Measurements from ENCODE around the gene TSPYL1.
"Not testable (repeated sequence)": the region's sequence is repeated elsewhere in the genome, so short reads cannot be mapped to it uniquely, and the experiment has no call there.

The TSPYL1 gene

GRCh38 chr6:116284984-116285383, 5.3 kb upstream of the TSPYL1 start:
- not testable (repeated sequence) for H4K12ac ChIP-seq (ENCODE audit: low read depth, low read length); H2AFZ ChIP-seq (ENCODE audit: insufficient read depth, low read length, poor library complexity); H2AK5ac ChIP-seq (ENCODE audit: low read length); H3K23ac ChIP-seq (ENCODE audit: low read length); H3K4me1 ChIP-seq (ENCODE audit: control insufficient read depth in 1 of 2, insufficient read depth in 2 of 2, low read length in 2 of 2); H3K9me3 ChIP-seq (ENCODE audit: insufficient read depth, low read depth, low read length); H3K27ac ChIP-seq (ENCODE audit: low read depth, low read length); H3K4me2 ChIP-seq (ENCODE audit: low read length); H3K79me2 ChIP-seq (ENCODE audit: control insufficient read depth, insufficient read depth, low read length, poor library complexity); DNase-seq; H3K18ac ChIP-seq (ENCODE audit: low read length); H4K91ac ChIP-seq (ENCODE audit: low read depth, low read length); H2BK5ac ChIP-seq (ENCODE audit: low read depth, low read length, poor library complexity); H3K4me3 ChIP-seq (ENCODE audit: low read depth, low read length); H3K4ac ChIP-seq (ENCODE audit: low read depth, low read length); H3K14ac ChIP-seq (ENCODE audit: low read length); H2BK120ac ChIP-seq (ENCODE audit: insufficient read depth, low read length, poor library complexity); H3K36me3 ChIP-seq (ENCODE audit: control insufficient read depth in 1 of 2, insufficient read depth in 2 of 2, low read length in 2 of 2); H4K8ac ChIP-seq (ENCODE audit: low read depth, low read length); H3K9ac ChIP-seq (ENCODE audit: low read length); H2BK12ac ChIP-seq (ENCODE audit: low read length); H3K79me1 ChIP-seq (ENCODE audit: low read length); H3K27me3 ChIP-seq (ENCODE audit: insufficient read depth, low read length)
- no CpG with 5 or more reads among the region's 4 CpGs for WGBS (ENCODE audit: extremely low coverage, insufficient coverage, insufficient read length)

GRCh38 chr6:116283191-116283590, 3.5 kb upstream of the TSPYL1 start:
- H4K91ac ChIP-seq (ENCODE audit: low read depth, low read length) = no peak overlapping the region
- no peak for DNase-seq
- peaks cover 7% of the 10 kb centered on the region in 2 experiments for H3K4me1 ChIP-seq (ENCODE audit: control insufficient read depth in 1 of 2, insufficient read depth in 2 of 2, low read length in 2 of 2)
- no CpG with 5 or more reads among the region's 1 CpG for WGBS (ENCODE audit: extremely low coverage, insufficient coverage, insufficient read length)
- H3K18ac ChIP-seq (ENCODE audit: low read length) = no peak overlapping the region
- H4K8ac ChIP-seq (ENCODE audit: low read depth, low read length) = no peak overlapping the region
- H3K27me3 ChIP-seq (ENCODE audit: insufficient read depth, low read length) = no peaks in the 10 kb centered on the region
- H3K4me3 ChIP-seq (ENCODE audit: low read depth, low read length) = no peak overlapping the region
- no peak overlapping the region for H2BK5ac ChIP-seq (ENCODE audit: low read depth, low read length, poor library complexity)
- H4K12ac ChIP-seq (ENCODE audit: low read depth, low read length) = no peak overlapping the region
- H3K27ac ChIP-seq (ENCODE audit: low read depth, low read length) = no peak overlapping the region
- no peak overlapping the region for H3K14ac ChIP-seq (ENCODE audit: low read length)
- peaks cover 0 to 3% of the 10 kb centered on the region in 2 experiments for H3K36me3 ChIP-seq (ENCODE audit: control insufficient read depth in 1 of 2, insufficient read depth in 2 of 2, low read length in 2 of 2)
- no peak overlapping the region for H2AFZ ChIP-seq (ENCODE audit: insufficient read depth, low read length, poor library complexity)
- peaks cover 7% of the 10 kb centered on the region for H3K79me1 ChIP-seq (ENCODE audit: low read length)
- H3K79me2 ChIP-seq (ENCODE audit: control insufficient read depth, insufficient read depth, low read length, poor library complexity) = peaks cover 14% of the 10 kb centered on the region
- no peak overlapping the region for H3K4ac ChIP-seq (ENCODE audit: low read depth, low read length)
- no peak overlapping the region for H3K4me2 ChIP-seq (ENCODE audit: low read length)
- H2BK120ac ChIP-seq (ENCODE audit: insufficient read depth, low read length, poor library complexity) = no peak overlapping the region
- no peak overlapping the region for H2BK12ac ChIP-seq (ENCODE audit: low read length)
- no peak overlapping the region for H2AK5ac ChIP-seq (ENCODE audit: low read length)
- H3K9me3 ChIP-seq (ENCODE audit: insufficient read depth, low read depth, low read length) = no peaks in the 10 kb centered on the region
- H3K9ac ChIP-seq (ENCODE audit: low read length) = no peak overlapping the region
- no peak overlapping the region for H3K23ac ChIP-seq (ENCODE audit: low read length)

GRCh38 chr6:116282698-116283097, 3.0 kb upstream of the TSPYL1 start:
- Histone ChIP-seq H2AFZ (ENCODE audit: insufficient read depth, low read length, poor library complexity) (no peak overlapping the region), H2BK12ac (ENCODE audit: low read length) (no peak overlapping the region), H3K18ac (ENCODE audit: low read length) (no peak overlapping the region), H3K27ac (ENCODE audit: low read depth, low read length) (no peak overlapping the region), H3K79me2 (ENCODE audit: control insufficient read depth, insufficient read depth, low read length, poor library complexity) (peaks cover 14% of the 10 kb centered on the region), H3K79me1 (ENCODE audit: low read length) (peaks cover 7% of the 10 kb centered on the region), H3K36me3 (ENCODE audit: control insufficient read depth in 1 of 2, insufficient read depth in 2 of 2, low read length in 2 of 2) (peaks cover 0 to 7% of the 10 kb centered on the region in 2 experiments), H3K4me3 (ENCODE audit: low read depth, low read length) (no peak overlapping the region), H4K12ac (ENCODE audit: low read depth, low read length) (no peak overlapping the region), H3K23ac (ENCODE audit: low read length) (no peak overlapping the region), H2BK120ac (ENCODE audit: insufficient read depth, low read length, poor library complexity) (no peak overlapping the region), H3K4me2 (ENCODE audit: low read length) (no peak overlapping the region), H4K91ac (ENCODE audit: low read depth, low read length) (no peak overlapping the region), H2AK5ac (ENCODE audit: low read length) (no peak overlapping the region), H4K8ac (ENCODE audit: low read depth, low read length) (no peak overlapping the region), H3K9me3 (ENCODE audit: insufficient read depth, low read depth, low read length) (no peaks in the 10 kb centered on the region), H3K27me3 (ENCODE audit: insufficient read depth, low read length) (no peaks in the 10 kb centered on the region), H2BK5ac (ENCODE audit: low read depth, low read length, poor library complexity) (no peak overlapping the region), H3K4ac (ENCODE audit: low read depth, low read length) (no peak overlapping the region), H3K9ac (ENCODE audit: low read length) (no peak overlapping the region), H3K14ac (ENCODE audit: low read length) (no peak overlapping the region), H3K4me1 (ENCODE audit: control insufficient read depth in 1 of 2, insufficient read depth in 2 of 2, low read length in 2 of 2) (peaks cover 12% of the 10 kb centered on the region in 2 experiments)
- no peak for DNase-seq
- WGBS (ENCODE audit: extremely low coverage, insufficient coverage, insufficient read length) = no CpG with 5 or more reads among the region's 2 CpGs

- no peak overlapping the region for H2AK5ac ChIP-seq (ENCODE audit: low read length)
- no peak overlapping the region for H4K91ac ChIP-seq (ENCODE audit: low read depth, low read length)
- H3K79me2 ChIP-seq (ENCODE audit: control insufficient read depth, insufficient read depth, low read length, poor library complexity) = peaks cover 15% of the 10 kb centered on the region
- H2BK12ac ChIP-seq (ENCODE audit: low read length) = no peak overlapping the region
- no peak overlapping the region for H3K4me3 ChIP-seq (ENCODE audit: low read depth, low read length)
- no peak overlapping the region for H3K9ac ChIP-seq (ENCODE audit: low read length)
- no peak overlapping the region for H2BK120ac ChIP-seq (ENCODE audit: insufficient read depth, low read length, poor library complexity)
- H3K4me2 ChIP-seq (ENCODE audit: low read length) = no peak overlapping the region
- no peak overlapping the region for H3K23ac ChIP-seq (ENCODE audit: low read length)
- H4K8ac ChIP-seq (ENCODE audit: low read depth, low read length) = no peak overlapping the region
- no peak overlapping the region for H3K4ac ChIP-seq (ENCODE audit: low read depth, low read length)
- H3K18ac ChIP-seq (ENCODE audit: low read length) = no peak overlapping the region
- no peak overlapping the region for H2BK5ac ChIP-seq (ENCODE audit: low read depth, low read length, poor library complexity)
- H3K4me1 ChIP-seq (ENCODE audit: control insufficient read depth in 1 of 2, insufficient read depth in 2 of 2, low read length in 2 of 2) = peaks cover 12 to 14% of the 10 kb centered on the region in 2 experiments
- H3K79me1 ChIP-seq (ENCODE audit: low read length) = peaks cover 7% of the 10 kb centered on the region
- no peak overlapping the region for H3K14ac ChIP-seq (ENCODE audit: low read length)
- no peak overlapping the region for H3K27ac ChIP-seq (ENCODE audit: low read depth, low read length)
- WGBS (ENCODE audit: extremely low coverage, insufficient coverage, insufficient read length) = 100% methylated on average over 3 of the region's 5 CpGs
- H3K9me3 ChIP-seq (ENCODE audit: insufficient read depth, low read depth, low read length) = no peaks in the 10 kb centered on the region
- no peak for DNase-seq
- H3K27me3 ChIP-seq (ENCODE audit: insufficient read depth, low read length) = no peaks in the 10 kb centered on the region
- H2AFZ ChIP-seq (ENCODE audit: insufficient read depth, low read length, poor library complexity) = no peak overlapping the region
- H3K36me3 ChIP-seq (ENCODE audit: control insufficient read depth in 1 of 2, insufficient read depth in 2 of 2, low read length in 2 of 2) = peaks cover 0 to 7% of the 10 kb centered on the region in 2 experiments
- H4K12ac ChIP-seq (ENCODE audit: low read depth, low read length) = no peak overlapping the region
Measured at GRCh38 chr6:116280933-116281316, 1.2 kb upstream of the TSPYL1 start.

Measured in trophoblast cell (in vitro differentiated cells and primary cell).